ENCODE measurements around the gene PRORP. TPM values are rescaled to one million over a fixed set of nuclear protein-coding genes. Genes with fewer than 3 reads are reported as not detected.

The PRORP gene
- total and polyA plus RNA-seq, 2 experiments from 2014 or later = 28.8 to 50.4 TPM

DNA sequence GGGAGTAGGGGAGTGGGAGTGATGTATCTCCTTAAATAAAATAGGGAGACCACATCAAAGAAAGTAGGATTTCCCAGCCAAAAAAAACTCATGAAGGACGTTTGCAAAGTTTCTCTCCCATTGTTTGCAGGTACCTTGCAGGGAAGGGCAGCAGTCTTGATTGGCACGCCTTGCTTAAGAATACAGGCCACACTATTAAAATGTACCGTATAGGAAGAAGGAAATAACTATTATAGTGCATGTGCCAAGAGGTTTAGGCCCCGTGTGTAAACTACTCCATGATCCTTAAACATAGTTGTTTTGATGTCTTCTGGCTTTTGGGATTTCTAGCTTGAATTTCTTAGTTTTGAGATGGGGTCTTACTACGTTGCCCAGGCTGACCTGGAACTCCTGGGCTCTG is 42.5 kb downstream of the PRORP start (continued):
- no peak for TF ChIP-seq ZNF331 (CRISPR knock-in tag; IDR thresholded peaks at IDR 0.05; ENCODE audit: low read depth)
- no peak for TF ChIP-seq STAT1 (IDR thresholded peaks at IDR 0.05; ENCODE audit: unreplicated experiment)
- TF ChIP-seq, protein P1, sequence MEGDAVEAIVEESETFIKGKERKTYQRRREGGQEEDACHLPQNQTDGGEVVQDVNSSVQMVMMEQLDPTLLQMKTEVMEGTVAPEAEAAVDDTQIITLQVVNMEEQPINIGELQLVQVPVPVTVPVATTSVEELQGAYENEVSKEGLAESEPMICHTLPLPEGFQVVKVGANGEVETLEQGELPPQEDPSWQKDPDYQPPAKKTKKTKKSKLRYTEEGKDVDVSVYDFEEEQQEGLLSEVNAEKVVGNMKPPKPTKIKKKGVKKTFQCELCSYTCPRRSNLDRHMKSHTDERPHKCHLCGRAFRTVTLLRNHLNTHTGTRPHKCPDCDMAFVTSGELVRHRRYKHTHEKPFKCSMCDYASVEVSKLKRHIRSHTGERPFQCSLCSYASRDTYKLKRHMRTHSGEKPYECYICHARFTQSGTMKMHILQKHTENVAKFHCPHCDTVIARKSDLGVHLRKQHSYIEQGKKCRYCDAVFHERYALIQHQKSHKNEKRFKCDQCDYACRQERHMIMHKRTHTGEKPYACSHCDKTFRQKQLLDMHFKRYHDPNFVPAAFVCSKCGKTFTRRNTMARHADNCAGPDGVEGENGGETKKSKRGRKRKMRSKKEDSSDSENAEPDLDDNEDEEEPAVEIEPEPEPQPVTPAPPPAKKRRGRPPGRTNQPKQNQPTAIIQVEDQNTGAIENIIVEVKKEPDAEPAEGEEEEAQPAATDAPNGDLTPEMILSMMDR (conservative IDR thresholded peaks at IDR 0.05; ENCODE audit: low read depth in 2 of 2) = no peak

DNA sequence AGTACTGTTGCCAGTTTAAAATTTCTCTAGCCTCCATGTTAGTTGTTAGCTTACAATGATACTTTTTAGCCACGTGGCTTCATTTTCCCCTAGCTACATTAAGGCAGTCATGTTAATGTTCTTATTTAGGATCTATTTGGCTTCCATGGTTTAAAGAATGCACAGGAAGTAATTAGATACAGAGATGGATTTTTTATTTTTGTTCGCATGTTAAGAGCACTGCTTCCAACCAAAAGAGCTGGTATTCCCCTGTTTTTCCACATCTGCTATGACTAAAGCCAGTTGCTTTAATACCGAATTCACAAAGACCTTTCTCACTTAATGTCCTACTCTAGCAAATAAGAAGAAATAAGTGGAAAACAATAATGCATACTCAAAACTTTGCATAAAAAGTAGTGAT is 45.1 kb downstream of the PRORP start:
- no peak overlapping the region for H3K27ac Mint-ChIP-seq
- no peak for ATAC-seq
- TF ChIP-seq, protein P2, sequence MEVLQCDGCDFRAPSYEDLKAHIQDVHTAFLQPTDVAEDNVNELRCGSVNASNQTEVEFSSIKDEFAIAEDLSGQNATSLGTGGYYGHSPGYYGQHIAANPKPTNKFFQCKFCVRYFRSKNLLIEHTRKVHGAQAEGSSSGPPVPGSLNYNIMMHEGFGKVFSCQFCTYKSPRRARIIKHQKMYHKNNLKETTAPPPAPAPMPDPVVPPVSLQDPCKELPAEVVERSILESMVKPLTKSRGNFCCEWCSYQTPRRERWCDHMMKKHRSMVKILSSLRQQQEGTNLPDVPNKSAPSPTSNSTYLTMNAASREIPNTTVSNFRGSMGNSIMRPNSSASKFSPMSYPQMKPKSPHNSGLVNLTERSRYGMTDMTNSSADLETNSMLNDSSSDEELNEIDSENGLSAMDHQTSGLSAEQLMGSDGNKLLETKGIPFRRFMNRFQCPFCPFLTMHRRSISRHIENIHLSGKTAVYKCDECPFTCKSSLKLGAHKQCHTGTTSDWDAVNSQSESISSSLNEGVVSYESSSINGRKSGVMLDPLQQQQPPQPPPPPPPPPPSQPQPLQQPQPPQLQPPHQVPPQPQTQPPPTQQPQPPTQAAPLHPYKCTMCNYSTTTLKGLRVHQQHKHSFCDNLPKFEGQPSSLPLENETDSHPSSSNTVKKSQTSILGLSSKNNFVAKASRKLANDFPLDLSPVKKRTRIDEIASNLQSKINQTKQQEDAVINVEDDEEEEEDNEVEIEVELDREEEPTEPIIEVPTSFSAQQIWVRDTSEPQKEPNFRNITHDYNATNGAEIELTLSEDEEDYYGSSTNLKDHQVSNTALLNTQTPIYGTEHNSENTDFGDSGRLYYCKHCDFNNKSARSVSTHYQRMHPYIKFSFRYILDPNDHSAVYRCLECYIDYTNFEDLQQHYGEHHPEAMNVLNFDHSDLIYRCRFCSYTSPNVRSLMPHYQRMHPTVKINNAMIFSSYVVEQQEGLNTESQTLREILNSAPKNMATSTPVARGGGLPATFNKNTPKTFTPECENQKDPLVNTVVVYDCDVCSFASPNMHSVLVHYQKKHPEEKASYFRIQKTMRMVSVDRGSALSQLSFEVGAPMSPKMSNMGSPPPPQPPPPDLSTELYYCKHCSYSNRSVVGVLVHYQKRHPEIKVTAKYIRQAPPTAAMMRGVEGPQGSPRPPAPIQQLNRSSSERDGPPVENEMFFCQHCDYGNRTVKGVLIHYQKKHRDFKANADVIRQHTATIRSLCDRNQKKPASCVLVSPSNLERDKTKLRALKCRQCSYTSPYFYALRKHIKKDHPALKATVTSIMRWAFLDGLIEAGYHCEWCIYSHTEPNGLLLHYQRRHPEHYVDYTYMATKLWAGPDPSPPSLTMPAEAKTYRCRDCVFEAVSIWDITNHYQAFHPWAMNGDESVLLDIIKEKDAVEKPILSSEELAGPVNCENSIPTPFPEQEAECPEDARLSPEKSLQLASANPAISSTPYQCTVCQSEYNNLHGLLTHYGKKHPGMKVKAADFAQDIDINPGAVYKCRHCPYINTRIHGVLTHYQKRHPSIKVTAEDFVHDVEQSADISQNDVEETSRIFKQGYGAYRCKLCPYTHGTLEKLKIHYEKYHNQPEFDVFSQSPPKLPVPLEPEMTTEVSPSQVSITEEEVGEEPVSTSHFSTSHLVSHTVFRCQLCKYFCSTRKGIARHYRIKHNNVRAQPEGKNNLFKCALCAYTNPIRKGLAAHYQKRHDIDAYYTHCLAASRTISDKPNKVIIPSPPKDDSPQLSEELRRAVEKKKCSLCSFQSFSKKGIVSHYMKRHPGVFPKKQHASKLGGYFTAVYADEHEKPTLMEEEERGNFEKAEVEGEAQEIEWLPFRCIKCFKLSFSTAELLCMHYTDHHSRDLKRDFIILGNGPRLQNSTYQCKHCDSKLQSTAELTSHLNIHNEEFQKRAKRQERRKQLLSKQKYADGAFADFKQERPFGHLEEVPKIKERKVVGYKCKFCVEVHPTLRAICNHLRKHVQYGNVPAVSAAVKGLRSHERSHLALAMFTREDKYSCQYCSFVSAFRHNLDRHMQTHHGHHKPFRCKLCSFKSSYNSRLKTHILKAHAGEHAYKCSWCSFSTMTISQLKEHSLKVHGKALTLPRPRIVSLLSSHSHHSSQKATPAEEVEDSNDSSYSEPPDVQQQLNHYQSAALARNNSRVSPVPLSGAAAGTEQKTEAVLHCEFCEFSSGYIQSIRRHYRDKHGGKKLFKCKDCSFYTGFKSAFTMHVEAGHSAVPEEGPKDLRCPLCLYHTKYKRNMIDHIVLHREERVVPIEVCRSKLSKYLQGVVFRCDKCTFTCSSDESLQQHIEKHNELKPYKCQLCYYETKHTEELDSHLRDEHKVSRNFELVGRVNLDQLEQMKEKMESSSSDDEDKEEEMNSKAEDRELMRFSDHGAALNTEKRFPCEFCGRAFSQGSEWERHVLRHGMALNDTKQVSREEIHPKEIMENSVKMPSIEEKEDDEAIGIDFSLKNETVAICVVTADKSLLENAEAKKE (CRISPR knock-in tag; IDR thresholded peaks at IDR 0.05) = no peak
- TF ChIP-seq CREB1 (CRISPR knock-in tag; IDR thresholded peaks at IDR 0.05; ENCODE audit: low read depth) = no peak
- TF ChIP-seq NANOG (IDR thresholded peaks at IDR 0.05; ENCODE audit: borderline replicate concordance) = no peak
- TF ChIP-seq, protein P3, sequence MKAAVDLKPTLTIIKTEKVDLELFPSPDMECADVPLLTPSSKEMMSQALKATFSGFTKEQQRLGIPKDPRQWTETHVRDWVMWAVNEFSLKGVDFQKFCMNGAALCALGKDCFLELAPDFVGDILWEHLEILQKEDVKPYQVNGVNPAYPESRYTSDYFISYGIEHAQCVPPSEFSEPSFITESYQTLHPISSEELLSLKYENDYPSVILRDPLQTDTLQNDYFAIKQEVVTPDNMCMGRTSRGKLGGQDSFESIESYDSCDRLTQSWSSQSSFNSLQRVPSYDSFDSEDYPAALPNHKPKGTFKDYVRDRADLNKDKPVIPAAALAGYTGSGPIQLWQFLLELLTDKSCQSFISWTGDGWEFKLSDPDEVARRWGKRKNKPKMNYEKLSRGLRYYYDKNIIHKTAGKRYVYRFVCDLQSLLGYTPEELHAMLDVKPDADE (IDR thresholded peaks at IDR 0.05) = no peak
- no peak for TF ChIP-seq ZNF114 (CRISPR knock-in tag; IDR thresholded peaks at IDR 0.05)
- TF ChIP-seq, protein P4, sequence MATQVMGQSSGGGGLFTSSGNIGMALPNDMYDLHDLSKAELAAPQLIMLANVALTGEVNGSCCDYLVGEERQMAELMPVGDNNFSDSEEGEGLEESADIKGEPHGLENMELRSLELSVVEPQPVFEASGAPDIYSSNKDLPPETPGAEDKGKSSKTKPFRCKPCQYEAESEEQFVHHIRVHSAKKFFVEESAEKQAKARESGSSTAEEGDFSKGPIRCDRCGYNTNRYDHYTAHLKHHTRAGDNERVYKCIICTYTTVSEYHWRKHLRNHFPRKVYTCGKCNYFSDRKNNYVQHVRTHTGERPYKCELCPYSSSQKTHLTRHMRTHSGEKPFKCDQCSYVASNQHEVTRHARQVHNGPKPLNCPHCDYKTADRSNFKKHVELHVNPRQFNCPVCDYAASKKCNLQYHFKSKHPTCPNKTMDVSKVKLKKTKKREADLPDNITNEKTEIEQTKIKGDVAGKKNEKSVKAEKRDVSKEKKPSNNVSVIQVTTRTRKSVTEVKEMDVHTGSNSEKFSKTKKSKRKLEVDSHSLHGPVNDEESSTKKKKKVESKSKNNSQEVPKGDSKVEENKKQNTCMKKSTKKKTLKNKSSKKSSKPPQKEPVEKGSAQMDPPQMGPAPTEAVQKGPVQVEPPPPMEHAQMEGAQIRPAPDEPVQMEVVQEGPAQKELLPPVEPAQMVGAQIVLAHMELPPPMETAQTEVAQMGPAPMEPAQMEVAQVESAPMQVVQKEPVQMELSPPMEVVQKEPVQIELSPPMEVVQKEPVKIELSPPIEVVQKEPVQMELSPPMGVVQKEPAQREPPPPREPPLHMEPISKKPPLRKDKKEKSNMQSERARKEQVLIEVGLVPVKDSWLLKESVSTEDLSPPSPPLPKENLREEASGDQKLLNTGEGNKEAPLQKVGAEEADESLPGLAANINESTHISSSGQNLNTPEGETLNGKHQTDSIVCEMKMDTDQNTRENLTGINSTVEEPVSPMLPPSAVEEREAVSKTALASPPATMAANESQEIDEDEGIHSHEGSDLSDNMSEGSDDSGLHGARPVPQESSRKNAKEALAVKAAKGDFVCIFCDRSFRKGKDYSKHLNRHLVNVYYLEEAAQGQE (IDR thresholded peaks at IDR 0.05; ENCODE audit: unreplicated experiment) = no peak
- TF ChIP-seq EZH2phosphoT487 (IDR thresholded peaks at IDR 0.05; ENCODE audit: unreplicated experiment) = no peak
- no peak for TF ChIP-seq EZH2 (IDR thresholded peaks at IDR 0.05; ENCODE audit: low read depth, unreplicated experiment)
- no peak for TF ChIP-seq ZNF331 (CRISPR knock-in tag; IDR thresholded peaks at IDR 0.05; ENCODE audit: low read depth)
- no peak for TF ChIP-seq STAT1 (IDR thresholded peaks at IDR 0.05; ENCODE audit: unreplicated experiment)
- TF ChIP-seq POLR2AphosphoS5 (IDR thresholded peaks at IDR 0.05; ENCODE audit: low read depth) = no peak
- TF ChIP-seq JUNB (IDR thresholded peaks at IDR 0.05; ENCODE audit: unreplicated experiment) = no peak

More for the DNA sequence above, 45.1 kb downstream of the PRORP start:
- no peak for DNase-seq (ENCODE audit: low spot score)
- Histone ChIP-seq H3K4me3 (no peak overlapping the region), H3K9me2 (ENCODE audit: insufficient read depth) (no peaks in the 10 kb centered on the region), H3K36me3 (ENCODE audit: insufficient read depth) (no peaks in the 10 kb centered on the region), H3F3A (replicated peaks; ENCODE audit: low read depth) (no peaks in the 10 kb centered on the region), H3K4me2 (no peak overlapping the region), H3K4me1 (ENCODE audit: insufficient read depth) (no peaks in the 10 kb centered on the region), H4K20me1 (replicated peaks; ENCODE audit: insufficient read depth) (no peaks in the 10 kb centered on the region), H3K27ac (ENCODE audit: low read depth) (no peak overlapping the region), H3K27me3 (ENCODE audit: insufficient read depth) (no peaks in the 10 kb centered on the region), H2AFZ (no peak overlapping the region), H3K79me2 (replicated peaks; ENCODE audit: insufficient read depth) (no peaks in the 10 kb centered on the region)
- no peaks in the 10 kb centered on the region; the same call in 2 of the 3 replicates for H3K4me1 Mint-ChIP-seq
- H3K9me3 Mint-ChIP-seq = no peaks in the 10 kb centered on the region; the same call in 2 of the 3 replicates
- H3K27me3 Mint-ChIP-seq (ENCODE audit: insufficient read depth, low read depth, poor library complexity) = no peaks in the 10 kb centered on the region
- H3K4me3 Mint-ChIP-seq = no peak overlapping the region
- H3K36me3 Mint-ChIP-seq (ENCODE audit: low read depth) = peaks cover 13% of the 10 kb centered on the region; the same call in 2 of the 3 replicates
